Jurkat, Clone E6-1 (cell line): ENCODE data around the gene ELOVL5.
"Not testable (repeated sequence)": the region's sequence is repeated elsewhere in the genome, so short reads cannot be mapped to it uniquely, and the experiment has no call there.

ENCODE experiments used
- DNase-seq: peaks from one replicate; pipeline ENCODE4 v3.0.0-alpha.2; 2011; ENCODE audit warnings: low read depth, low spot score
- H3K4me3 ChIP-seq: 2 replicates; pipeline ENCODE4 v1.5.1; 2011; ENCODE audit warnings: mild to moderate bottlenecking, low read length, control low read depth, moderate library complexity

ELOVL5 gene

DNA sequence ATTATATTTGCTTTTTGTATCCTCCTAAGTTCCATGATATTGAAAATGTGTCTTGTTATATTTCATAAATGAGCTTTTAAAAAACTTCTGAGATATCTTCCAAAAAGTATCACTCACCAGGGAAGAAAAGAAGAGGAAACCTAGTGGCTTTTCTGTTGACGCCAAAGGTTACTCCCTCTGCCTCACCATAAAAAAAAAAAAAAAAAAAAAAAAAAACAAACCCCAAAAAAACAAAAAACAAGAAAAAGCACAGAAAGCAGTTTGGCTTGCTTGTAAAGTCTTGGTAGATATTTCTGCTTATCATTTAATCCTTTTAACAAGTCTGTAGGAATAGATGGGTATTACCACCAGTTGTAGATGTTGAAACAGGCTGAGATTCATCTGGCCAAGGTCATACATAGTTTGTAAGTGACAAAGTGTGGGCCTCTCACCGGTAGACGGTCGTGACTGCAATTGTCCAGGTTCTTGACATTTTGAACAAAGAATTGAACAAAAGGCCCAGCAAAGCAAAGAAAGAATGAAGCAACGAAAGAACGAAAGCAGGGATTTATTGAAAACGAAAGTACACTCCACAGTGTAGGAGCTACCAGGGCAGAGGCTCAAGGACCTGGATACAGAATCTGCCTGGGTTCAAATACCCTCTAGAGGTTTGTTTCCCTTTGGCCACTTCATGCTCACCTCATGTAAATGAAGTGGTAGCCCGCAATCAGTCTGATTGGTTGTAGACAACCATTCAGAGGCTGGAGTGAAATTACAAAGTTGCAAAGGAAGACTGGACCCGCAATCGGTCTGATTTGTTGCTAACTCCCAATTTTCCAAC is 11.6 kb upstream of the ELOVL5 start:
- peak overlapping the region; percentile 58 for H3K4me3 ChIP-seq
- peak; percentile 84 for DNase-seq

- H3K4me3 ChIP-seq = peak overlapping the region; percentile 58
- DNase-seq = no peak
Measured at GRCh38 chr6:53359843-53360092, 11.0 kb upstream of the ELOVL5 start.

DNA sequence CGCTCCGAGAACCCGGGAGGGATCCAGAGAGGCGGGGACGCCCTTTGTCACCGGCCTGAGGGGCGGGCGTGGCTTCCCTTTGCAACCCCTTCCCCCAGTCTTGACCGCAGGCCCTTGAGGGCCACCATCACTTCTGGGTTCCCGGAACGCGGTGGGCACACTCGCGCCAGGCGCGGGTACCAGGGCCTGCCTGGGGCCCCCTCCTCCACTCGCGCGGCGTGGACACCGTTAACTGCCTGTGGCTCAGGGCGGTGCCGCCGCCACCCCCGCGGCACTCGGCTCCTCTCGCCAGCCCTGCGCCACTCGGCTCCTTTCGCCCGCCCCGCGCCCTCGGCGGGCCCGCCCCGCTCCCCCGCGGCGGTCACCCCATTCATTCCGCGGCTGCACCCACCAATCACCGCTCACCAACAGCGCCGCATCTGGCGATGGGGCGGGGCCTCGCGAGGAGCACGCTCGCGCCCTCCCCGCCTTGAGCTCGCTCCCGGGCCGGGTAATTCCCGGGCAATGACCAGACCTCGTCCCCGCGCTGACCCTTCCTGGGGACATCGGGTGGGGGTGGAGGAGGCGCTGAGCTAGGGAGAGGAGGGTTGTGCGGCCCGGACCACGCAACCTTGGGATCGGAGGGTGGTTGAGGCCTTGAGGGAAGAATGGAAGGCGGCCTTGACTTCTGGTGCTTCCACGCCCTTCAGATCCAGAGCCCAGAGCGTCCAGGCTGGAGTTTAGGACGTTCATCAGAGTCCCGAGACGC is 10.5 kb upstream of the ELOVL5 start:
- peak overlapping the region; percentile 58 for H3K4me3 ChIP-seq
- peak; percentile 90 for DNase-seq

- H3K4me3 ChIP-seq = peak overlapping the region; percentile 58
- DNase-seq = no peak
Measured at GRCh38 chr6:53358440-53359094, 9.8 kb upstream of the ELOVL5 start.

- H3K4me3 ChIP-seq = no peak overlapping the region
- DNase-seq = no peak
Measured at GRCh38 chr6:53357576-53358360, 9.0 kb upstream of the ELOVL5 start.

GRCh38 chr6:53353624-53354023 is 4.9 kb upstream of the ELOVL5 start:
- no peak for DNase-seq

DNA sequence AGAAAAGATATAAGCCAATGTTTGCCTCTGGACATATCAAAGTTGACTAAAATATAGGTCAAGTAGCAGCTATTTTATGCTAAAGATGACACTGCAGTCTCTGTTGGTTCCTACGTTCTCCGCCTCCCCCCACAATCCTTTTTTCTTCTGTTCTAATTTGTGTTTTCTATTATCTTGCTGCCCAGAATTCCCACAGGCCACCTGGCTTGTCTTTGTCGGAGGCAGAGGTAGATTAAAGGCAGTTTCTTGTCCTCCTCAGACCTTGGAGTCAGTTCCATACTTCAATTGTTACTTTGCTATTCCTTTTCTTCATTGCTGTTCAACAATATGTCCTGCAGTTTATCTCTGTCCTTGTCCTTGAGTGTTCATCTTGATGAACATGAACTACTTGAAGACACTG is 3.6 kb upstream of the ELOVL5 start:
- DNase-seq = no peak
- H3K4me3 ChIP-seq = no peak overlapping the region

More at GRCh38 chr6:53353624-53354023, 4.9 kb upstream of the ELOVL5 start:
- H3K4me3 ChIP-seq = no peak overlapping the region

DNA sequence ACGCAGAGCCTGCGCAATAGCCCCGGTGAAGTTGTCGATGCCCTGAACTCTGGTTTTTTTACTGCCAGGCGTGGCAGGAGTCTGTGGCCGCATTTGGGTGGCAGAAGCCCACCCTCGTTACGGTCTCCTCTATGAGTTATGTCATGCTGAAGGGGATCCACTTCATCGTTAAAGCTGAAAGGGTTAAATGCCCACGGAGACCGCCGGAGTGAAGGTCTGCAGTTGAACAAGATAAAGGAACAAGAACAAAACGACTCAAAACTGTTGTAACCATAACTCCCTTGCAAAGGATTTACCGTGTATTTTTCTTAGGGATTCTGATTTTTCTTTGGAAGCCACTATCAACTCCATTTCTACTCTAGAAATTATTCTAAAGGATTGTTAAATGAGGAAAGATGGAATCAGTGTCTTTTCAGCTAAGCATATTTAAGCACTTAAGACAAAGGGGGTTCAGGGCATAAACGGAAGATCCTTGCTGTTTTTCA is 501 bp upstream of the ELOVL5 start:
- peak overlapping the region; percentile 90 for H3K4me3 ChIP-seq

DNA sequence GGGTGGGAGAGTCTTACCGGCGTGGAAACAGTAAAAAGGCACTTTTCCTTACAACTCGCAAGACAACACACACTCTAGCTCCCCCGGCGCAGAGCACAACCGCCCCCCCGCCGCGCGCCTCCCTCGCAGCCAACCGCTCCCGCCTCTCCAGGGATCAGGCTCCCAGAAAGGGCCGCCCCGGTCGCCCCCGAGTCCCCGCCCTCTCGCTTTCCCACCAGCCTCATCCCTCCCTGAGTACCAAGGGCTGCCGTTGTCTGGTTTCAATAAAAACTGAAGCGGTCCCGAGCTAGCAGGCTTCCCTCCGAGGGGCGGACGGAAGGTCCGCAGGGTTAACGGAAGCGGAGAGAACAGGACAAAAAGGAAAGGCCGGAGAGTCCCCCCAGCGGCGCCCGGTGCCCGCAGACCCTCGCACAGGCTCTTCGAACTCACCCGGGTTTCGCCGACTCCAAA is 804 bp downstream of the ELOVL5 start:
- H3K4me3 ChIP-seq = peak overlapping the region; percentile 90
- no peak for DNase-seq

More for the DNA sequence above, 501 bp upstream of the ELOVL5 start:
- no peak for DNase-seq

GRCh38 chr6:53347250-53347920 is 1.4 kb downstream of the ELOVL5 start:
- peak overlapping the region; percentile 90 for H3K4me3 ChIP-seq
- peak; percentile 67 for DNase-seq

DNA sequence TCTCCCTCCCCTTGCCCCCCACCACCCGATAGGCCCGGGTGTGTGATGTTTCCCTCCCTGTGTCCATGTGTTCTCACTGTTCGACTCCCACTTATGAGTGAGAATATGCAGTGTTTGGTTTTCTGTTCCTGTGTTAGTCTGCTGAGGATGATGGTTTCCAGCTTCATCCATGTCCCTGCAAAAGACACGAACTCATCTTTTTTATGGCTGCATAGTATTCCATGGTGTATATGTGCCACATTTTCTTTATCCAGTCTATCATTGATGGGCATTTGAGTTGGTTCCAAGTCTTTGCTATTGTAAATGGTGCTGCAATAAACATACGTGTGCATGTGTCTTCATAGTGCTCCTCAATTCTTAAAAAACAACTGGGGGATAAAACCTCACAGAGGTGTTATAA is 2.7 kb downstream of the ELOVL5 start:
- DNase-seq, H3K4me3 ChIP-seq: not testable (repeated sequence)

- peak overlapping the region; percentile 16 for H3K4me3 ChIP-seq
- no peak for DNase-seq
Measured at GRCh38 chr6:53344969-53345368, 3.8 kb downstream of the ELOVL5 start.

GRCh38 chr6:53343092-53343491 is 5.7 kb downstream of the ELOVL5 start:
- H3K4me3 ChIP-seq = no peak overlapping the region
- DNase-seq = no peak

DNA sequence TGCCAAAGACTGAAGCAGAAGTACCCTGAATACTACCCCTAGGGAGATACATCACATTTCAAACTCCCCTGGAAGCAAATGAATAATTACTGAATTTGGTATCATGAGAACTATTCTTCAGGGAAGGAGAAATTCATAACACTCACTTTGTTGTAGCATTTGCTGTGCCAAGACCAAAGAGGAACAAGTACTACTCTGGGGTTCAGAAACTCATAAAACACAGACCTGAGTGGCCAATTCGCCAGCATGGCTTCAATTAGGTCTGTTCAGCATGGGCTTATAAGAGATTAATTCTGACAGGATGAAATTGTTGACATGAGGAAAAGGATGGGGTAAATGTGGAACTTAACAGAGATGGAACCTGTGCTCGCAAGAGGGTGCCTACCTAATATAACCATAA is 6.5 kb downstream of the ELOVL5 start:
- H3K4me3 ChIP-seq = no peak overlapping the region
- DNase-seq = no peak

DNA sequence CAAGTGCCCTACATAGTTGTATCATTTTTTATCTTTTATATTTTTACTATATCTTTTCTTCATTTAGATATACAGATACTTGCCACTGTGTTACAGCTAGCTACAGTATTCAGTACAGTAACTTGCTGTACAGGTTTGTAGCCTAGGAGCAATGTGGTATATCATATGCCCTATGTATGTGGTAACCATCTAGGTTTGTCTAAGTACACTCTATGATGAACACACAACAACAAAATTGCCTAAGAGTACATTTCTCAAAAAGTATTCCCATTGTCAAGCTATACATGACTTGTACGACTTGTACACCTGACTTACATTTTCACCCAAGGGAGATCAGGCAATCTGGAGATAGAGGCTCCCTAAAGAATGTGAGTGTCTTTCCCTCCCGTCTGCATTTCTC is 8.2 kb downstream of the ELOVL5 start:
- DNase-seq = no peak
- no peak overlapping the region for H3K4me3 ChIP-seq

DNA sequence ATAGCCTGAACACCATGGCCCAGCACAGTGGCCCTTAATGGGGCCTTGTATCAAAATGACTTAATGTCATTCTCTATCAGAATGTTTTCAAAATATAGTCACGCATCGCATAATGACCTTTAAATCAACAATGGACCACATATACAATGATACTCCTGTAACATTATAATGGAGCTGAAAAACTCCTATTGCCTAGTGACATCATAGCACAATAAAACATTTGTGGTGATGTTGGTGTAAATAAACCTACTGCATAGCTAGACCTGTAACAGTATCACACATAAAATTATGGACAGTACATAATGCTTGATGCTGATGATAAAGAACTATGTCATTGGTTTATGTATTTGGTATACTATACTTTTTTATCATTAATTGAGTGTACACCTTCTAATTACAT is 9.3 kb downstream of the ELOVL5 start:
- no peak for DNase-seq
- H3K4me3 ChIP-seq = no peak overlapping the region

GRCh38 chr6:53338304-53338703 is 10.4 kb downstream of the ELOVL5 start:
- DNase-seq = no peak

GRCh38 chr6:53336070-53336469 is 12.7 kb downstream of the ELOVL5 start:
- H3K4me3 ChIP-seq = peak overlapping the region; percentile 29
- DNase-seq = no peak

More at GRCh38 chr6:53338304-53338703, 10.4 kb downstream of the ELOVL5 start:
- no peak overlapping the region for H3K4me3 ChIP-seq
